Tibial nerve (tissue), 4 donors: ENCODE data around the gene FMN1. TPM values are rescaled to one million over a fixed set of nuclear protein-coding genes. Genes with fewer than 3 reads are reported as not detected.

Experiments used
- DNase-seq, 2 donors: peaks; one replicate each; pipeline ENCODE4 v3.0.0-alpha.2; 2019; ENCODE audit warnings: low spot score in 2 of 2
- H3K27ac ChIP-seq, 4 donors: fragments of 200-600 bp; sonication (generic) in 3 of 4; one replicate each; pipeline ENCODE4 v1.5.1; 2017 to 2019; ENCODE audit warnings: mild to moderate bottlenecking in 1 of 4
- H3K27me3 ChIP-seq, 2 donors: fragments of 200-600 bp; sonication (generic) in 1 of 2; one replicate each; pipeline versions ENCODE4 v1.5.1 to v1.6.0; 2017 to 2019
- H3K36me3 ChIP-seq, 3 donors: fragments of 200-600 bp; sonication (generic); one replicate each; pipeline ENCODE4 v1.5.1; 2018 to 2019
- H3K4me1 ChIP-seq, 4 donors: fragments of 200-600 bp; sonication (generic) in 3 of 4; one replicate each; pipeline ENCODE4 v1.5.1; 2017 to 2019
- H3K4me3 ChIP-seq, 4 donors: fragments of 200-600 bp; sonication (generic) in 3 of 4; one replicate each; pipeline ENCODE4 v1.5.1; 2017 to 2019; ENCODE audit warnings: mild to moderate bottlenecking in 1 of 4, moderate library complexity in 1 of 4
- H3K9me3 ChIP-seq, 4 donors: fragments of 200-600 bp; sonication (generic) in 3 of 4; one replicate each; pipeline ENCODE4 v1.5.1; 2017 to 2019
- EP300 ChIP-seq, 2 donors: sonication (generic); formaldehyde crosslinking; IDR thresholded peaks; one replicate each; pipeline ENCODE4 v1.6.1; 2017; ENCODE audit warnings: antibody characterized with exemption in 2 of 2, mild to moderate bottlenecking in 1 of 2
- POLR2A ChIP-seq, 2 donors: fragments of 450-650 bp; IDR thresholded peaks; one replicate each; pipeline ENCODE4 v1.6.1; 2017; ENCODE audit warnings: antibody characterized with exemption in 2 of 2, mild to moderate bottlenecking in 2 of 2, moderate library complexity in 2 of 2
- WGBS, 2 donors: methylation state at CpG; one replicate each; pipeline ENCODE4 v1.1.5; 2018; 5-methylcytosine and 5-hydroxymethylcytosine counted together
- total RNA-seq, 4 donors: library from RNA; depleted of rRNA; stranded (reverse); fragments of >200 nt; gene quantifications; one replicate each; pipeline ENCODE4 v1.1.0, GENCODE V29; 2016
- TF ChIP-seq, protein P1 (sequence below), 5 experiments: fragments of 200-600 bp in 3 of 5; fragments of 450-650 bp in 2 of 5; sonication (generic) in 3 of 5; IDR thresholded peaks; one replicate each; pipeline ENCODE4 v1.5.1; 2016 to 2019; ENCODE audit warnings: antibody characterized with exemption in 5 of 5, mild to moderate bottlenecking in 3 of 5, moderate library complexity in 2 of 5

Gene FMN1
- total RNA-seq, 4 donors from 2014 or later, result 15.1 to 62.1 (median 20.7) TPM

DNA sequence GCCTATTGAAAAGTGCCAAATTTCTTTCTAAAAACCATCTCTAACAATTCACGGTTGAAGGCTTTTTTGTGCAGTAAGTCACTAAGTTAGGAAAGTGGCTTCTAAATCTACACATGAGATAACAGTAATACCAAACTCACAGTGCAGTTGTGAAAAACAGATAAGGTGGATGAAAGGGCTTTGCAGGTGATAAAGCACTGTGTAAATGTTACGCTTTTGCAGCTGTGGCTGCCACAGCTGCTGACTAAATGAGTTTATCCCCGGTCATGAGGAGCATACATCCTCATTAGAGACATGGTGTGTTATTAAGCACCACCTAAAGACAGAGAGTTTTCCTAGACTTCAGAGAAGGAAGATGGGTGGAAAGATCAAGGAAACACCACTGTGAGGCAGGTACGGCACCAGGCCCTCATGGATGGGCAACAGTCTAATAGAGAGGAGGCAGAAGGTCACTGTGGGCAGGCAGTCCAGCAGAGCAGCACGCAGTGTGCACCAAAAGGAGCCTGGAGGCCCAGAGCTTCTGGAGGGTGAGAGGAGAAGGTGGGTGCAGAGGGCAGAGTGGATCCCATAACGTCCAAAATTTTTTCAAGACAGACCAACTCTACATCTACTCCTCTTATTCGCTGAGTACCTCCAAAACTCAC, 68.5 kb downstream of the FMN1 start:
- Histone ChIP-seq H3K27ac (no peak overlapping the region), H3K9me3 (no peaks in the 10 kb centered on the region), H3K4me1 (peaks cover 0 to 8% (median 0%) of the 10 kb centered on the region in 4 donors), H3K27me3 (no peaks in the 10 kb centered on the region), H3K36me3 (no peaks in the 10 kb centered on the region), H3K4me3 (no peak overlapping the region)
- WGBS, 2 donors, result 63 to 70% methylated on average over 7 of the region's 7 CpGs
- DNase-seq, result no peak
- TF ChIP-seq EP300 (IDR thresholded peaks at IDR 0.05) (no peak), POLR2A (IDR thresholded peaks at IDR 0.05) (no peak)
- TF ChIP-seq, protein P1, sequence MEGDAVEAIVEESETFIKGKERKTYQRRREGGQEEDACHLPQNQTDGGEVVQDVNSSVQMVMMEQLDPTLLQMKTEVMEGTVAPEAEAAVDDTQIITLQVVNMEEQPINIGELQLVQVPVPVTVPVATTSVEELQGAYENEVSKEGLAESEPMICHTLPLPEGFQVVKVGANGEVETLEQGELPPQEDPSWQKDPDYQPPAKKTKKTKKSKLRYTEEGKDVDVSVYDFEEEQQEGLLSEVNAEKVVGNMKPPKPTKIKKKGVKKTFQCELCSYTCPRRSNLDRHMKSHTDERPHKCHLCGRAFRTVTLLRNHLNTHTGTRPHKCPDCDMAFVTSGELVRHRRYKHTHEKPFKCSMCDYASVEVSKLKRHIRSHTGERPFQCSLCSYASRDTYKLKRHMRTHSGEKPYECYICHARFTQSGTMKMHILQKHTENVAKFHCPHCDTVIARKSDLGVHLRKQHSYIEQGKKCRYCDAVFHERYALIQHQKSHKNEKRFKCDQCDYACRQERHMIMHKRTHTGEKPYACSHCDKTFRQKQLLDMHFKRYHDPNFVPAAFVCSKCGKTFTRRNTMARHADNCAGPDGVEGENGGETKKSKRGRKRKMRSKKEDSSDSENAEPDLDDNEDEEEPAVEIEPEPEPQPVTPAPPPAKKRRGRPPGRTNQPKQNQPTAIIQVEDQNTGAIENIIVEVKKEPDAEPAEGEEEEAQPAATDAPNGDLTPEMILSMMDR (IDR thresholded peaks at IDR 0.05), result no peak

DNA sequence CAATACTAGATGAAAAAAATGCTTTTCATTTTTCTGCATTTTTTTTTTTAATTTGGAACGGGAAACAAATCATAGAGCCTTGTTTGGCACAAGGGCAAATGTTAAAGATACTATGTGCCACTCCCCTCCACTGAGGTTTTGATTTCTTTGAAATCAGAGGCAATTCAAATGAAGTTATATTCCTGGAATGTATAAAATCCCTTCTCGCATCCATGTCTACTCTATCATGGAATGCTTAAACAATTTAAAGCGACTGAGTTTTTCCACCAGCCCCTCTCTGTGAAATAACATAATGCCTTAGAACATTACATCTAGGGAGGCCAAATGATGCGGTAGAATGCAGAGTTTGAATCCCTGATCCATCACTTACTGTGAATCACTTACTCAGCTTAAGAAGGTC, 69.7 kb downstream of the FMN1 start:
- TF ChIP-seq, protein P1 (IDR thresholded peaks at IDR 0.05), result no peak
- TF ChIP-seq POLR2A (IDR thresholded peaks at IDR 0.05) (no peak), EP300 (IDR thresholded peaks at IDR 0.05) (no peak)
- Histone ChIP-seq H3K27me3 (no peaks in the 10 kb centered on the region), H3K36me3 (no peaks in the 10 kb centered on the region), H3K4me3 (no peak overlapping the region), H3K27ac (no peak overlapping the region), H3K9me3 (no peaks in the 10 kb centered on the region), H3K4me1 (peaks cover 0 to 8% (median 0%) of the 10 kb centered on the region in 4 donors)
- DNase-seq, result no peak
- 16 to 32% methylated on average over 4 of the region's 4 CpGs for WGBS, 2 donors

DNA sequence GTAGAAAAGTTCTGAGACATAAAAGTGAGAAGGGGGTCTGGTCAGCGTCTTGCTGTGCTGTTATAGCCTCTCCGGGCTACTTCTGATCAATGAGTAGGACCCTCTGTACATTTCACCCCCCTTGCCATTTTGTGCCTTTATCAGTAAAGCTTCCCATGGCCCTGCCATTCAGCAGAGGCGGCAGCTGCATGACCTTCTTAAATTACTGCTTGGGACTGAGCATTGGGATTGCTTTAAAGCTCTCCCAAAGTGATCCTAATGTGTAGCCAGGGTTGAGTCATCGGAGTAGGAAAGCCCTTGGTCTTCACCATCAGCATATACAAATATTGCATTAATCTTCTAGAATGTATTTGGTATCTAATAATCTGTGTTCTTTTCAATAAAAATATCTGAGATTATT, 70.2 kb downstream of the FMN1 start:
- H3K4me3 ChIP-seq, result no peak overlapping the region
- no peaks in the 10 kb centered on the region for H3K9me3 ChIP-seq
- peaks cover 0 to 8% (median 0%) of the 10 kb centered on the region in 4 donors for H3K4me1 ChIP-seq
- no peaks in the 10 kb centered on the region for H3K27me3 ChIP-seq
- no peaks in the 10 kb centered on the region for H3K36me3 ChIP-seq
- H3K27ac ChIP-seq, result no peak overlapping the region
- no peak for DNase-seq
- TF ChIP-seq POLR2A (IDR thresholded peaks at IDR 0.05) (no peak), EP300 (IDR thresholded peaks at IDR 0.05) (no peak)
- TF ChIP-seq, protein P1 (IDR thresholded peaks at IDR 0.05), result no peak
- WGBS, 2 donors, result 47 to 59% methylated on average over 4 of the region's 4 CpGs

DNA sequence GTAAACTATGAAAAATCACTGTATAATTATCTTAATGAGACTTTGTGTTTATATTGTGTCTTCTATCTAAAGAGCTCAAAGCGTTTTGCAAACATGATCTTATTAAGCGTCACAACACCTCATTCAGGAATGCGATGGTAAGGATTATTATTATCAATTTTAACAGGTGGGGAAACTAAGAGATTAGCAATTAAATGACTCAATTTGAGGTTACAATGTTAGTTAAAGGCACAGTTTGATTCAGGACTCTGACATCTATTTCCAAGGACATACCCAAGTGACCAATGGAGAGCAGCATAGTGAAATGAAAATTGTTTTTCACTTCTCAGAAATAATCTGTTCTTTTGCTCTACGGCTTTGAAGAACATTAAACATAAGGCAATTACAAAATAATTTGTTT, 74.6 kb downstream of the FMN1 start:
- 86 to 89% methylated on average over 4 of the region's 4 CpGs for WGBS, 2 donors
- H3K27me3 ChIP-seq, result no peaks in the 10 kb centered on the region

DNA sequence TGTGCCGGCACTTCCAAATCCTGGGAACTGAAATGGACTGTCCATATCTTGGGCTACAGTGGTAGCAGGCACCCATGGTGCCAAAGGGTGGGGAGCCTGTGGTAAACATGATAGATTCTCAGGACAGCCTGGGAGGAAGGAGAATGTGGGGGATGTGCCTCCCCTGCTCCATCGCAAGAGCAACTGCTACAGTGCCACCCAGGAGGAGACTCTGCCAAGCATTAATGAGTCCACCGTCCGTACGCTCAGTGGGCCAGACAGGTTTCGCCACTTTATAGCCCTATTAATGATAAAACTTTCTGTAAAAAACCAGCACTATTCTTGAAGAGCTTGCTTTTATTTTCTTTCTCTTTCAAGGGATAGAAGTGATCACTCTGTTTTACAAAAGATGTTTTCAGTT, 75.2 kb downstream of the FMN1 start:
- Histone ChIP-seq H3K27me3 (no peaks in the 10 kb centered on the region), H3K4me3 (no peak overlapping the region), H3K36me3 (no peaks in the 10 kb centered on the region), H3K27ac (no peak overlapping the region), H3K9me3 (no peaks in the 10 kb centered on the region), H3K4me1 (no peaks in the 10 kb centered on the region)
- 77 to 78% methylated on average over 6 of the region's 6 CpGs for WGBS, 2 donors
- no peak for DNase-seq
- TF ChIP-seq EP300 (IDR thresholded peaks at IDR 0.05), result no peak
- TF ChIP-seq, protein P1 (IDR thresholded peaks at IDR 0.05), result no peak
- no peak for TF ChIP-seq POLR2A (IDR thresholded peaks at IDR 0.05)

More for the DNA sequence above, 74.6 kb downstream of the FMN1 start:
- TF ChIP-seq POLR2A (IDR thresholded peaks at IDR 0.05) (no peak), EP300 (IDR thresholded peaks at IDR 0.05) (no peak)
- TF ChIP-seq, protein P1 (IDR thresholded peaks at IDR 0.05), result no peak
- no peak for DNase-seq
- no peak overlapping the region for H3K4me3 ChIP-seq
- H3K9me3 ChIP-seq, result no peaks in the 10 kb centered on the region
- H3K27ac ChIP-seq, result no peak overlapping the region
- no peaks in the 10 kb centered on the region for H3K4me1 ChIP-seq
- H3K36me3 ChIP-seq, result no peaks in the 10 kb centered on the region
